NCI-H2029 (cell line): Measurements from ENCODE around the gene SLC7A4.
"Not testable (repeated sequence)": the region's sequence is repeated elsewhere in the genome, so short reads cannot be mapped to it uniquely, and the experiment has no call there.

Source experiments
- DNase-seq: peaks from one replicate; lab custom pipeline; 2025; lab: John Stamatoyannopoulos, UW

Gene SLC7A4, protein sequence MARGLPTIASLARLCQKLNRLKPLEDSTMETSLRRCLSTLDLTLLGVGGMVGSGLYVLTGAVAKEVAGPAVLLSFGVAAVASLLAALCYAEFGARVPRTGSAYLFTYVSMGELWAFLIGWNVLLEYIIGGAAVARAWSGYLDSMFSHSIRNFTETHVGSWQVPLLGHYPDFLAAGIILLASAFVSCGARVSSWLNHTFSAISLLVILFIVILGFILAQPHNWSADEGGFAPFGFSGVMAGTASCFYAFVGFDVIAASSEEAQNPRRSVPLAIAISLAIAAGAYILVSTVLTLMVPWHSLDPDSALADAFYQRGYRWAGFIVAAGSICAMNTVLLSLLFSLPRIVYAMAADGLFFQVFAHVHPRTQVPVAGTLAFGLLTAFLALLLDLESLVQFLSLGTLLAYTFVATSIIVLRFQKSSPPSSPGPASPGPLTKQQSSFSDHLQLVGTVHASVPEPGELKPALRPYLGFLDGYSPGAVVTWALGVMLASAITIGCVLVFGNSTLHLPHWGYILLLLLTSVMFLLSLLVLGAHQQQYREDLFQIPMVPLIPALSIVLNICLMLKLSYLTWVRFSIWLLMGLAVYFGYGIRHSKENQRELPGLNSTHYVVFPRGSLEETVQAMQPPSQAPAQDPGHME

DNA sequence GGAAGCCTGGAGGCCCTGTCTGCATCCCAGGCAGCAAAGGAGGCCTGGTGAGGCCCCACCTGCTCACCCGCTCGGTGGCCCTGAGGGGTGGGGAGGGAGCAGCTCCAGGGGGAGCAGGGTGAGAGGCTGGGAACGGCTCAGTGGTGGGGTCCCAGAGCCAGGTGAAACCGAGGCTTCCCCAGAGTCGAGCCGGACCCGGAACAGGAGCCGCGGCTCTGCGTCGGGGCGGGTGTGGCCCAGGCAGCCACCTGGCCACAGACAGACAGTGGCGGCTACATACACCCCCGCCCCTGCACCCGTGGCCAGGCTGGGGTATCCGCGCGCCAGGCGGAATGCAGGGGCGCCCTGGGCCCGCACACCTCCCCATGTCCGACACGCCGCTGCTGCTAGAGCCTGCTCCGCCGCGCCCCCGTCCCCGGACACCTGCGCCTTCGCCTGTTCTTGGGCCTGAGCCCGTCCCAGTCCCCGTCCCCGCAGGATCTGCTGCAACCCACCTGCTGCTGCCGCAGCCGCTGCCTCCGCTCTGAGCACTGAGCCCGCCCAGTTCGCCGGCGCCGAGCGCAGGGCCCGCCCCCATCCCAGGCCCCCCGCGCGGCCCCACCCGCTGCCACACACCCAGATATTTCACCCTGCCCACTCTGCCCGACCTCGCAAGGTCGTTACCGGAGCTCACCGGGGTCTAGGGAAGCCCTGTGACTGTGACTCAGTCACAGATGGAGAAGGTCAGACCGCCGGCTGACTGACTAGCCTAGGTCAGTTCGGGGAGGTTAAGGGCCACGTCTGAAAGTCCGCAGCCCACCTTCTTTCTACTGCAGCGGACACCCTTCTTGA is at the start of gene SLC7A4:
Gene SLC7A4, minus strand, starts transcription at position 525 of the 831 bp plus-strand sequence. CDS start 749 bp downstream, outside the sequence.
- DNase-seq = no peak

DNA sequence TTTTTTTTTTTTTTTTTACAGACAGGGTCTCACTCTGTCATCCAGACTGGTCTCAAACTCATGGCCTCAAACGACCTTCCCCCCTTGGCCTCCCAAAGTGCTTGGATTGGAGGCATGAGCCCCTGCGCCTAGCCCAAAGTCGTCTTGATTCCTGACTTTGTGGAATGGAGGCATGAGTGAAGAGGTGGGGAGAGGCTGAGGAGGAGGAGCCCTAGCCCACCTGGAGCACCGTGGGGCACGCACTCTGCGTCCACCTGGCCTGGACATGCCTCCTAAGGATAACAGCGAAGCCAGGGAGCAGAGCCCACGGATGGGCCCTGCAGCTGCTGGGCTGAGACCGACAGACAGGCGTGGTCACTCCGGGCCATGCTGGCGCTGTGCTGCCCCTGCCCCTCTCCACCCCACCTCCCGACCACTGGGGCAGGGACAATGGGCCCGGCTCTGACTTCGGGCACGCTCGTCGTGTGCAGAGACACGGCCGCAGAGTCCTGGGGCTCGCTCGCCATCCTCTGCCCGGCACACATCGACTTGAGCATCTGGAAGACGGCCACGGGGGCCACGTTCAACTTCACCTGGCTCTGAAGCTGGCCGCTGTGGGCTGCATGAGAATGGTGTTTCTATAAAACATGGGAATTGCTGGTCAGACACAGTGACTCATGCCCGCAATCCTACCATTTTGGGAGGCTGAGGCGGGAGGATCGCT is 48.2 kb upstream of the SLC7A4 start:
- no peak for DNase-seq

DNA sequence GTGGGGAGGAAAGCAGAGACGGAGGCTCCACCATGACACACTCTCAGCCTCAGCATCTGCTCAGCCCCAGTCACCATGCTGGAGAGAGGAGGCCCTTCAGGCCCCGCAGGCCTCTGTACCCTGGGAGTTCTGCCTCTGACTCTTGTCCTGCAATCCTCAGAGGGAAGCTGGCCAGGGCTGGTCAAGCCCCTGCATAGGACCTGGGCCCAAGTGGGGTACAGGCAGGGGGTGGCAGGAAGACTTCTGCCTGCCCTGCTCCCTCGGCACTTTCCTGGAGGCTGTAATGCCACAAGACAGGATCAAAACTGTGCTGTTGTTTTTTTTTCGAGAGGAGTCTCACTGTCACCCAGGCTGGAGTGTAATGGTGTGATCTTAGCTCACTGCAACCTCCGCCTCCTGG is 47.1 kb upstream of the SLC7A4 start:
- DNase-seq = no peak

DNA sequence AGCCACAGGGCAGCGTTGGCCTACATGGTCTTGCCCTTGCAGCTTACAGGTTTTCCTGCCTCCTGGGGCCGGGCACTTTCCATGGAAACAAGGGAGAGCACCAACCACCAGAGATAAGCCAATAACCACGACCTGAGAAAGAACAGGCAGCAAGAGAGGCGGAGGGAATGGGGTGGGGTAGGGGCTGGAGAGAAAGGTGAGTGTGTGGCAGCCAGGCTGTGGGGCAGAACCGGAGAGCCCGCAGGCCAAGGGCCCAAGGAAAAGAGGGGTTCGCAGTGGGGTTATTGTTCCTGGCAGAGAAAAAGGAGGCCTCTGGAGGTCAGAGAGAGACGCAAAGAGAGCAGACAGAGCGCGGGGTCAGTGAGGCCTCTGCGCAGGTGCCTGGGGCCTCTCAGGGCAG is 46.6 kb upstream of the SLC7A4 start:
- no peak for DNase-seq

DNA sequence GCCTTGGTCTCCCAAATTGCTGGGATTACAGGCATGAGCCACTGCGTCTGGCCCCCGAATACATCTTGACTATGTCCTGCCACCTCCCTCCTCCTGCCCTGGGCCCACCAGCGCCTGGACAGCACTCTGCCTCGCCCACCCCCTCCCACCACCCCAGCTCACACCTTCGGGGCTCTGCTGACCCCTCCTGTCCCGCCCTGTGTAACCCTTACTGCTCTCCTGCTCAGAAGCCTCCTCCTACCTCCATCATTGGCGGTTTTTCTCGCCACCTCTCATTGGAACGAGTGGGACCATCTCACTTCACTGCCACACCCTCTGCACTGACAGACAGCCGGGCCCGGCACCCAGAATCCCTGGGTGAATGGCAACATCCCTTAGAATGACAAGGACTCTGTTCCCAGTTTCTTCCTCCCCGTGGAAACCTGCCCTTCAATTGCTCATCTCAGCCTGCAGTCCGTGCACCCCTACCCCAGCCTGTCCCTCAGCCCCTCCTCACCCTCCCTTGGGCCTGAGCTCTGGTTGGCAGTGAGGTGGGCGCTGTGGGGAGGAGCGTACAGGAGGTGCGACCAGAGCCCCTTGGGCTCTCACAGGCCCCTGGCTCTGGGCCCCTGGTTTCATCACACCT is 45.6 kb upstream of the SLC7A4 start:
- DNase-seq = no peak

DNA sequence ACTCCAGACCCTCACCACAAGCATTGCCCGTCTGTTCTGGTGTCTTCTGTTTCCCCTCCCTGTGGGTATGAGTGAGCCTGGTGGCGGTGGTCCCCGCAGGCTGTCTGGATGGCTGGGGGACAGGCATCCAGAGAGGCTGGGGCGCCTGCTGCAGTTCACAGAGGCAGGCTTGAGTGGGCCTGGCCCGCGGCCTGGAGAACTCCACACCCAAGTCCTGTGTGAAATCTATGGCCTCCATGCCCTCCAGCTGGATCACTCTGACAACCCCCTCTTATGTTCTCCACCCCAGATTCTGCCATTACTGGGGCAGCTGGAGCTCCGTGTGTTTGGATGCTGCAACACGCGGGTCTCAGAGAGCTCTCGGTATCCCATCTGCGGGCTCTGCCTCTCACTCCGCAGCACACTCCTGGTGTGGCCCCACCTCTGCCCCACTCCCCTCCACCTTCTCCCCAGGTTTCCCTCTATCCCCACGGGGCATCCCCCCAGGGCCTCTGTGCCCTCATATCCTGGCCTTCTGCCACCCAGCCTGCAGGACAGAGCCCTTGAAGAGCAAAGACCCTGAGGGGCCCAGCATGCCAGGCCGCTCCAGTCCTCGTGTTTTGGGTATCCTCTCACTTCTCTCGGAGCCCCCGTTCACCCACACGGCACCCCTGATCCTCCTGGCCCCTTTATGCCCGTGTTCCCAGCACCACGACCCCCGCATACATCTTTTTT is 44.7 kb upstream of the SLC7A4 start:
- no peak for DNase-seq

DNA sequence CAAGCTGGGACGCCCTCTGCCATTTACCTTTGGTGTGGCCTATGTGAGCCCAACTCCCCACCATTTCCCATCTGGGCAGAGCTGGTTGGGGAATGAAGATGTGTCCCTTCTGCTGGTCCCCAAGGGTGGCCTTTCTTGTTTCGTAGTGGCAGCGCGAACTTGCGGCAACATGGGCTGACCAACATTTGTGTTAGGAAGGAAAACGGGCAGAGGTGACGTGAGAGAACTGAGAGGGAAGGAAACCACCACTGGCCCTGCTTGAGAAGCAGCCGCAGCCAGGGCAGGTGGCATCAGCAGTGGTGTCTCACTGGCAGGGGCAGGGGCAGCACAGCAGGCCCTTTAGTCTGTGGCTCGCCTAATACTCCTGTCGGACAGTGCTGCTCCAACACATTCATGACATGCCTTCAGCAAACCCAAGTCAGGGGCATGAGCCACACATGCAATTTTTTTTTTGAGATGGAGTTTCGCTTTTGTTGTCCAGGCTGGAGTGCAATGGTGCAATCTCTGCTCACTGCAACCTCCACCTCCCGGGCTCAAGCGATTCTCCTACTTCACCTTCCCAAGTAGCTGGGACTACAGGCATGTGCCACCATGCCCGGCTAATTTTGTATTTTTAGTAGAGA is 43.3 kb upstream of the SLC7A4 start:
- DNase-seq = no peak

DNA sequence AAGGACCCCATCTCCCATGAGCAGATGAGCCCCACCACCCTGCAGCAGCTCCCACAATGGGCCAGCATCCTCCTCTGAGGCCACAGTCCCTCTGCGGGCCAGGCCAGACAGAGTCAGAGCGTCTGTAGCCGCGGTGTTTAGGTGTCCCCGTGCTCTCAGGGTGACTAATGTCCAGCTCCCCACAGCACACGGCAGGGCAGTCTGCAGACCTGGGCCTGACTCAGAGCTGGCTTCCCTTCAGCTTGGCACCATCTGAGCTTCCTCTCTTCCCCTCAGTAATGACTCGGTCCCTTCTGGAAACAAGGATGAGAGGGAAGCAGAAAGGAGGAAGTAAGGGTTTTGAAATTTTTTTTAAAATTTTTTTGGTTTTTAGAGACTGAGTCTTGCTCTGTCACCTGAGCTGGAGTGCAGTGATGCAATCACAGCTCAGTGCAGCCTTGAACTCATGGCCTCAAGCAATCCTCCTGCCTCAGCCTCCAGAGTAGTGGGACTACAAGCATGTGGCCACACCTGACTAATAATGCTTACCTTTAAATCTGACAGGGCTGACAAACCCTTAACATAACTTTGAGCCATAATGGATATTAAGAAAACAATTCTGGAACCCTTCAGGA is 41.8 kb upstream of the SLC7A4 start:
- DNase-seq = no peak

DNA sequence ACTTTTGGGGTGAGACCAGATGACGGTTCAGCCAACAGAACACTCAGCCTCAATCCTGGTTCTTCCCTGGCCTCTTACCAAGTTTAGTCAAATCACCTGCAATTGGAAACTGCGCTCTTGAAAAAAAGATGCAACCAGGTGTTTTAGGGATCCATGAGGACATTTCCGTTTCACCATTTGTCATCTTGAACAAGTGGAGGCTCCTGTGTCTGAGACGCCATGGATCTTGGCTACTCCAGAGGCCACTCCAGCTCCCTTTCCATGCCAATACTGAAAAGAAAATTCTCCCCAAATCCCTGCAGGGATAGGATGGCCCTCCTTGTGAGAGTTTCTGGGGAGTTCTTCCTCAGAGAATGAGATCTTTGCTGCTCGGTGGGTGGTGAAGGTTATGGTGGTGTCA is 41.1 kb upstream of the SLC7A4 start:
- no peak for DNase-seq

DNA sequence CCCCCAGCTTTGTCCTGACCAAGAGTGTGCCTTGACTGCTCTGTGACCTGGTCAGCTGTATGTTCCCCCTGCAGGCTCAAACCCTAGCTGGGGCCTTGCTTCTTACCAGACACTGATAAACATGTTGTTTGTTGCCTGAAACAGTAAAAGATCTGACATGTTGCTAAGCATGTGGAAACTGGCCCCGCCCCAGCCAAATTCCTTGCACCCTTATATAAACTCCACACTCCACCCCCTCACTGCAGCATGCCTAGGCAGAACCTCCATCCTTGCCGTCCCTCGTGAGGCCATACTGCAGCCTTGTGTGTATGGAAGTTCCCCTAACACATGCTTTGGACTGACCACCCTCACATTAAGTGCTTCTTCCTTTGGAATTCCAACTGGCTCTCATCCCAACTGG is 40.7 kb upstream of the SLC7A4 start:
- no peak for DNase-seq

DNA sequence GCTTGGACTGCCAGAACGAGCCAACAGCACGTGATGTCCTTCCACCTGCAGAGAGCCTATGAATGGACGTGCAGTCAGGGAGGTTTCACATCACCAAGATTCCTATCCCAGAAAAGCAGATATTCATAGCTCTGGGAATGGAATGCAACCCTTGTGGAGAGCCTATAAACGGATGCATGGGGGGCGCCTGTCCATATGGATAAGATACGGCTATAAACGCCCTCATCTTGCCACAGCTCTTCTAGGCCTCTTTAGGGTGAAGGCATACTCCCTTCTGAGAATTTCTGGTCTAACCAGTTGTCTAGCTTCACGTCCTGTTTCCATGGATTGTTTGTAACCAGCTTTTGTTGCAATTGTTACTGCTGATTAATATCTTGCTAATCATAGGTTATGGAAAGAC is 39.4 kb upstream of the SLC7A4 start:
- not testable (repeated sequence) for DNase-seq

DNA sequence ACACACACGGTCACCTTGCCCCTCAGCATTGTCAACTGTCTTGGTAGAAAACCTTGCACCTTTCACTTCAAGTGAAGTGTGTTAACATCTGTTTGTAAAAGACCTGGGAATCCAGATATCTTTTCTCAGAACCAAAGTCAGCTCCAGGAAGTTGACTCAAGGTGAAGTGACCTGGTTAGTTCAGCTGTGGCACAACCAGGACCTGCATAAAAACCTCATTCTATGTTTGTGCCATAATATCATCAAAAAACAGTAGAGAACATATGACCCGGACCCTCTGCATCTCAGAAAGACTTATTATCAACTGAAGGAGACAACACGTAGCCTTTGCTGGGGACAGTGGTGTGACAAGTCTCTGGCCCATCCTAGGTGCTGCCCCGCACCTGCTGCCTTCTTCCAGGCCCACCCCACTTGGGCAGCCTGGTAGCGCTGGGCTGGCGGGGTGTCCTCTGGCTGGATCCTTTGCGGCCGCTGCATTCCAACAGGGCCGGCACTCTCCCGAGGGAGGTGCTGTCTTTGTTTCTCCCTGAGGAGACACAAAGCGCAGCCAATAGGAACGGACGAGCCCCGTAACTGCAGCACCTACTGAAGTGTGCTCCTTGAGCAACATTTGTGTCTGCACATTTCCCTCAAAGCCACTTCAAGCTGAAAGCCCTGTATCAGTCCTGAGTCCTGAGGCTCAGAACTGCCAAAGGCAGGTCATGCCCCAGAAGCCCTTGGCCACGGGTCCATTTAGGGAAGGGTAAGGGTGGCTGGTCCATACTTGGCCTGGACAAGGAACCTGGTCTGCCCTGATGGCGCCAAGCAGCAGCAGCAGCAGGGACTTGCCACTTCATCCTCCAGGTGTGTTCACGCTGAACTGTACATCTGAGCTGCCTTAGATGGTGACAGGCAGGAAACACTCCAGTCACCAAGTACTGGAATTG is 38.6 kb upstream of the SLC7A4 start:
- no peak for DNase-seq

DNA sequence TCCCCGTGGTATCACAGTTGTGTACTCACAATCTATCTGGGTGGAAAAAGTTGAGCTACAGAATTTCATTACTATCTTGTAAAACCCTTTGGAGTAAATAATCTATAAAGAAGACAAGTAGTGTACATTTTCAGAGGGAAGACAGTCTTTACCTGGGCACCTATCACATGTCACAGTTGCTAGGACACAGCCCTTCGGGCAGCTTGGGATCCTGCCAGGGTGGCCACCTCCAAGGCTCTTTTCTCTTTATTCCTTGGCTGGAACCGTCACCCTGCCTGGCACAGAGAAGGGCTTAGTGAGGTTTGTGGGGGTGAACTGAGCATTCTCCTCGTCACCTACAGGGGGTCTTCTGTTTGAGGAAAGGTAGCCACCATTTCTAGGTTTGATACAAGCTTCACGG is 37.0 kb upstream of the SLC7A4 start:
- no peak for DNase-seq

DNA sequence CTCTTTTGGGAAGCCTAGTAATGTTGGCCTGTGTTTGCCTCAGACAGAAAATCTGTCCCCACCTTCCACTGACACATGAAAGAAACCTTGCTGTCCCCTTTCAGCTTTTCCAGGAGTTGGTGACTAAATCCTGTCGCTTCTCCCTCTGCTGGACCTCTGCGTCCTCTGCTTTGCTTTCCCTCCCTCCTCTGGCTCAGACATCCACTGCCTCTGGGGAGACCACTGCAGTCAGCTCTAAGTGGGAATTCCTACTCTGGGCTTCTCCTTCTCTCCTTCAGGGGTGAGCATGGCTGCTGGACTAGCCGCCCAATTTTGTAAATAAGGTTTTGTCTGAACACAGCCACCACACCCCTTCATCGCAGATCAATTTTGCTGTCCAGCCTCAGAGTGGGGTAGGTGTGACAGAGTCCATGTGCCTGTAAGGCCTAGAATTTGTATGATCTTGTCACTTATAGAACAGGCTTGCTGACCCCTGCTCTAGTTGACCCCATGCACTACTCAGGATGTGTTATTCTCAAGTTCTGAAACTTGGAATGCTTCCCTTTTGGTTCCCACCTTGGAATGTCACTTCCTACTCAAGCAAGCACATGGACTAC is 36.4 kb upstream of the SLC7A4 start:
- DNase-seq = no peak

DNA sequence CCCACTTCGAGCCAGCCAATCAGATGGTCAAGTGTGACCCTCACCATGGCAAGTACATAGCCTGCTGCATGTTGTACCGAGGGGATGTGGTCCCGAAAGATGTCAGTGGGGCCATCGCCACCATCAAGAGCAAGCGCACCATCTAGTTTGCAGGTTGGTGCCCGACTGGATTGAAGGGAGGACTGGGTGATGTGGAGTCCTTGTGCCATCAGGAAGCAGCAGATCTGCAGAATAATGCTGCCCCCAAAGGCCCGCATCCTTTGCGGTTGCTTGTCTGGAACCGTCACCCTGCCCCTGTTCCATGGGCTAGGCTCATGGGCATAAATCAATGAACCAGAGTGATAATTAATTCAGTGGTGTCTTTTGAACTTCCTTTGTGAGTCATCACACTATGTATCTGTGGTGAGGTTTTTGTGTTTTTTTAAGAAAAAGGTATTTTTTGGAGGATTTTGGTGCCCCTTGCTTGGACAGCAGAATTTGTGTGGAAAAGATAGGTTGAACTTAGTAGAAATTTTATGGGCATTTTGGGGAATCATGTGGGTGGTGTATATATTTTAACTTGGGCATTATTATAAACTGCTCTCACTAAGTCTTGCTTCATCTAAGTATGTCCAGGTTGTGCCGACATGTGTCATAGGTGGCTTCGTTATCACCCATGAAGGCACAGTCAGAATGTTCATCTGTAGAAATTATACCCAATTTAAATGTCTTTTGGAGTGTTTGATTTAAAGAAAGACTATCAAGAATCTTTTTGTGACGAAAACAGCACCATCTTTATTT is 35.7 kb upstream of the SLC7A4 start:
- no peak for DNase-seq

DNA sequence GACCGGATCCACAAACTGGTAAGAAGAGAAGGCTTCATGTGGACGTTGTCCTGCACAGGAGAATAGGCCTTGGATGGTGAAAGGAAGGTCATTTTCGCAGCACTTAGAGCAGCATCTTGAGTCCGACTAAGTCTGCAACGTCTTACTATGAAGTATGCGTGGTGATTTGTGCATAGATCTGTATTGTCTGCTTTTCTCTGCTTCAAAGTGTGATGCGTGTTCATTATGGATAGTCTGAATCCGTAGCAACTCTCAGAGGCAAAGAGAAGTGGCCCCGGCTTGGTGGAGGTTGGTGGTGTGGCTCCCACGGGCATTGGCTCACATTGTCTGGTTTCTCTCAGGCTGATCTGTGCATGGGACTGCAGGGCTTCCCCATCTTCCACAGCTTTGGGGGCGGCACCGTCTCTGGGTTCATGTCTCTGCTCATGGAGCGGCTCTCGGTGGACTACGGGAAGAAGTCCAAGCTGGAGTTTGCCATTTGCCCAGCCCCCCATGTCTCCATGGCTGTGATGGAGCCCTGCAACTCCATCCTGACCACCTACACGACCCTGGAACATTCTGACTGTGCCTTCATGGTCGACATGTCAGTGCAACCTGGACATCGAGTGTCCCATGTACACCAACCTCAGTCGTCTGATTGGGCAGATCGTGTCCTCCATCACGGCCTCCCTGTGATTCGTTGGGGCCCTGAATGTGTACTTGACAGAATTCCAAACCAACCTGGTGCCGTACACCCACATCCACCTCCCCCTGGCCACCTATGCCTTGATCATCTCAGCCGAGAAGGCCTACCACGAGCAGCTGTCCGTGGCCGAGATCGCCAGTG is 34.9 kb upstream of the SLC7A4 start:
- DNase-seq = no peak
